NCI-H1105 (cell line): ENCODE data around the gene PCGF2.

Source experiments
- DNase-seq: peaks from one replicate; lab custom pipeline; 2025; lab: John Stamatoyannopoulos, UW

The PCGF2 gene

DNA sequence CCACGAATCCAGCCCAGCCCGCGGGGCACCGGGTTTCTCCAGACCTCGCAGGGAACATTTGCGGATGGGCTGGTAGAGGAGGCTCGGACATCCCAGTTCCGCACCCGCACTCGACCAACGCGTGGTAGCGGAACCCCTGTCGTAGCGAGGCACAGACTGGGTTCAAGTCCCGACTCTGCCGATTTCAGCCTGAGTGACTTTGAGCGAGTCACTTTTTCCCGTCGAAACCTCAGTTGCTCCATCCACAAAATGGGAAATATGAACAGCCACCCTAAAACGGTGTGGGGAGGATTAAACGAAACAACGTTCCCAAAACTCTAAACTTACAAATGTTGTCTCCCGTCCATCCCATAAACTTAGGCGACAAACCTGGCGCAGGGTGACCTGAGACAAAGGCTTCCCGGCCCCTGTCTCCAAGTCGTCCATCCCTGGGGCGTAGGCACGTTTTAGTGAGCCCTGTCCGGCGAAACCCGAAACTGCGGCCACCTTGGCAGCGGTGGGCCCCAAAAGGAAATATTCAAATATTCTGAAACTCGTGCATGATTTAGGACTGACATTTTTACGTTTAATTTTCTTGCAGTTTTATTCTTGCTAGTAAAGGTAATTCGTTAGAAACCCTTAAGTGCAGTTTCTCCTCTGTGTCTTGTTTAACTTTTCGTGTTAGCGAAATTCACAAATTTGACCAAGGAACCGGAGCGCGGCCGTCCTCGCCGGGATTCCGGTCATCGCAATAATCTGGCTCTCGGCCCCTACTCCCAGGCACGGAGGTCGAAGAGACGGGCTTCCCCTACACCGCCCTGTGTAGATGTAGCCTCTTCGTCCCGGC lies 45.0 kb downstream of the PCGF2 start:
- DNase-seq: no peak

DNA sequence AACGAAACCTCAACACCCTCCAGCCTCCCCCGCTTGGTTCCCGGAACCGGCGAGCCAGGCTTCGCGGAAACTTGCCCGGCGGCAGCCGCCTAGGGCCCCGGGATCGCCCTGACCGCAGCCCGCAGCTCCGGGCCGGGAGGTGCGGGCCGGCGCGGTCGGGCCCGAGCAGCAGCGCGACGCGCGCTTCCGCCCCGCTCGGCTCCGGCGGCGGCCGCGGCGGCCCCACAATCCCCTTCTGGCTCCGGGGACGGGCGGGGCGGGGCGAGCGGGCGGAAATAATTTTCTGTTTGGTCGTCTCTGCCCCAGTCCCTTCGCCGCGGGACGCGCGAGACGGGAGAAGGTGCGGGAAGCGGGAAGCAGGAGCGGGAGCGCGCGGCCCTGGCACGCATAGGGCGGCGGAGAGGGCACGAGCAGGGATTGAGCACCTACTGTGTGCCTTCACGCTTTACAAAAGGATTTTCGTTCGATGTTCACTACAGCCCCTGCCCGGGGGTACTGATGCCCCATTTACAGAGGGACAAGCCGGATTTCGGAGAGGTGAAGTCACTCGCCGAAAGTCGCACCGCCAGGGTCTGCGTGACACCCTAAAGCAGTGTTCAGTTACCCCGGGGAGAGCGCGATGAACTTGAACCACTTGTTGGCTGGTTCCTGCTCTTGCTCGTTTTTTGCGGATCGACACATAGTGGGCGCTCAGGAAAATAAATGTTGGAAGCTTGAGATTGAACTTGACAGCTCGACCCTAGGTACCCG lies 45.8 kb downstream of the PCGF2 start:
- peak; percentile 66 for DNase-seq

DNA sequence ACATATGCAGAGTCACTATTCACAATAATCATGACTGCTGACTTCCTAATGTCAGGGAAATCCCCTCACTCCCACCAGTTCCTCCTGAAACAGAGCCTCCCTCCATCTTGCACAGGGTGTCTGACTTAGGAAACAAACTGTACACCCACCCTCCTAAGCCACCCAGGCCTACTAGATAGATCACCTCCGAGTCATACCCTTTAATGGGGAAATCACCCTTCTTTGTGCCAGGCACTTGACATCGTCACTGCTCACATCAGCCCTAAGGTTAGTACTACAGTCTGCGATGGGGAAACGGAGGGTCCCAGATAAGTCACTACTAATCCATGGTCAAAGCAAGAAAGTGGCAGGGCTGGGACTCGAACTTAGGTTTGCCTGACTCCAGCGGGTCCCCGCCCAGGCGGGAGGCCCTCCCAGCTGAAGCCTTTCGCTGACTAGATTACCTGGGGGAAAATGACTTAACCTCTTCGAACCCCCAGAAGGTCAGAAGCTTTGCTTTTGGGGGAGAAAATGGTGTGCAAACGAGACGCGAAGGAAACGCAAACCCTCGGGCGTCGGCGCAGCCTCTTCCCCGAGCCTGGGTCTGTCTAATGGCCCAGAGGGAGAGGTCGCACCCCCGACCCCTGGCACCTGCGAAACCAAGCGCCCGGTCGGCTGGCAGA lies 46.5 kb downstream of the PCGF2 start:
- no peak for DNase-seq

DNA sequence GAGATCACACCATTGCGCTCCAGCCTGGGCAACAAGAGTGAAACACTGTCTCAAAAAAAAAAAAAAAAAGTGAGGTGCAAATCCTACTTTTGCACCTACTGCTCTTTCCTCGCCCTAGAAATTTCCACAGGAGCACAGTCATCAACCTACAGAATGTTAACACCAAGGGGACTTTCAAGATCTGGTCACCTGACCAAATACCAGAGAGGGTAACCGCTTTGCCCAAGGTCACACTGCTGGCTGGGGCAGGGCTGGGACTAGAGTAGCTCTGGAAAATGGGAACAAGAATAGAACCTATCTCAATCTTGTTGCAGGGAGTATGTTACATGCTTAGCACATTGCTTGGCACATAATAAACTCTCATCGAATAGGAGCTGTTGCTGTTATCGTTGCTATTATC lies 49.4 kb downstream of the PCGF2 start:
- DNase-seq: no peak

DNA sequence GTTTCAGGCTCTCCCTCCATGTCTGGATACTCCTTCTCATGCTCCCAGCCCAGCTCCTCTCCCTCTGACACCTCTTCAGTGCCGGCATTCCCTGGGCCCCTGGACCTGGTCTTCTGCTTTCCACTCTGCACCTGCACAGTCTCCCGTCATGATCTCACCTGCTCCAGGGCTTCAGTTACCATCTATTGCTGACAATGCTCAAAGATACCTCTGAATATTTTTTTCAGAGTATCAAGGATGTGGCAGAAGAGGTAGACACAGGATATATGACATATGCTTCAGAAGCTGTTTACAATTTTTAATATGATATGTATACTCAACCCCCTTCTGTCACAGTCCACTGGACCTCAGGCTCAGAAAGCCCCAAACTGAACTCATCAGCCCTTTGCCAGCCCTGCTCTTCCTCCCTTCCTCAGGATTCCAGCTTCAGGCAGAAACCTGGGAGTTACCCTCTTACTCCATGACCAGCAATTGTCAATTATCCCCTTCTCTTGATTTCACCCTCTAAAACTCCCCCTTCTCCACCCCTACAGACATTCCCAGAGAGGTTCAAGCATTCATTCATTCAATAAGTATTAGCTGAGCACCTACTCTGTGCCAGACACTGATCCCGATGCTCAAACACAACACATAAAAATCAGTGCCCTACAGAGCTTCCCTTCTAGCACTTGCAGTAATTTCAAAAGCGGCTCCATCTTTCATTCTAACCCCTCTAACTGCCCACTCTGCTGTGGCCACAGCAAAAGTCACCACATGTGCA lies 50.9 kb downstream of the PCGF2 start:
- DNase-seq: no peak

DNA sequence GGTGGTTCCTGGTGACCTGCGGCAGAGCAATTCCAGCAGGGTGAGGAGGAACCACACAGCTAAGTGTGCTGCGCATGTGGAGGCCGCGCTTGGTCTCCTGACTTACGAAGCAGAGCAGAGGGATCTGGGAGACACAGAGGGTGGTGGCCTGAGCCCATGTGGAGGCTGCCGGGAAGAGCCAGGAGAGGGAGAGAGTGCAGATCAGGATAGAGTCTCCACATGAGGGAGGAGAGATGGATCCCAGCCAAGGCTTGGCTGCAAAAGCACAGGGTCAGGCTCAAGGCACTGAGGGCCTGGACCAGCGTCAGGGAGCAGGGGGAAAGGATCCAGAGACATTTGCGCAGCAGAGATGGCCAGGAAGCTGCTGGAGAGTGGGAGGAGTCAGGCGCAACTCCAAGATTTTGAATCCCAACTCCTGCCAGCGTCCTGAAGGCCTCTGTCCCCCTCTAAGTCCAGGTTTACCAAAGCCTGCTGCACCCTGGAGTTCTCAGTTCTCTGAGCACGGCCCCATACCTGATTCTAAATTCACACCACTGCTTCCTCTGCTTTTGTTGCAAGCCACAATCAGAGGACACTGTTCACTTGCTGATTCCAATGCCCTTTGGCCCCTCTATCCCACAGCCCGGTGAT lies 54.3 kb downstream of the PCGF2 start:
- no peak for DNase-seq

DNA sequence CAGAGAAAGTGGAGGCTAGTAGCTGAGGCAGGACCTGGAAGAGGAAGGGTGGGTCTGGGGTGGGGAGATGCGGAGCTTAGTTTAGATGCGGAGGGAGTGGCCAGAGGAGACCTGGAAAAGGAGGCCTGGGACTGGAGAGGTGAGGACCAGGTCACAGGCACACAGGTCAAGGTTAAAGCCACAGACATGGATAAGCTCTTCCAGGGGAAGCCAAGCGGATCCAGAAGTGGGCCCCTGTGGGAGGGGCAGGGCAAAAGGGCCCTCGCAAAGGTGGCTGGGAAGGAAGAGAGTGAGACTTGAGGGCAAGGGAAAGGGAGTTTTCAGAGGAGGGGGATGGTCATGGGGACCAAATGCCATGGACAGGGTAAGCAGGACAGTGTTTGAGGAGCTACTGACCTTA lies 57.0 kb downstream of the PCGF2 start:
- no peak for DNase-seq

DNA sequence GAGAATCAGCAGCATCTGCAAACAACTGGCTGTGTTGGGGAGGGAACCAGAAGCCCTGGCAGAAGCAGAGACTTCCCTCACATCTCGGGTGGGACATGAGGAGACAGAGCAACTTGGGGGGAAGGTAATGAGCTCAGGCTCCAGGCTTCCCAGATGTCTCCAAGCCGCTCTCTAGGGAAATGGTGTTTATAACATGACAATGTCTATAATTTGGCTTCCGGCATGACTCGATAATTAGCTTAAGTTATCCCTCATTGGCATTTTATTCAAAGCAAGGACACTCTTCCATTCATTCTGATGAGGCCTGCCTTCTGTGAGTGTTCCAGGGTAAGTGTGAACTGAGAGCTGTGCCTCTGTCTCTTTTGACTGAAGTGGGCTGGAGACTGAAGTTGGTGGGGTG lies 57.8 kb downstream of the PCGF2 start:
- DNase-seq: no peak

DNA sequence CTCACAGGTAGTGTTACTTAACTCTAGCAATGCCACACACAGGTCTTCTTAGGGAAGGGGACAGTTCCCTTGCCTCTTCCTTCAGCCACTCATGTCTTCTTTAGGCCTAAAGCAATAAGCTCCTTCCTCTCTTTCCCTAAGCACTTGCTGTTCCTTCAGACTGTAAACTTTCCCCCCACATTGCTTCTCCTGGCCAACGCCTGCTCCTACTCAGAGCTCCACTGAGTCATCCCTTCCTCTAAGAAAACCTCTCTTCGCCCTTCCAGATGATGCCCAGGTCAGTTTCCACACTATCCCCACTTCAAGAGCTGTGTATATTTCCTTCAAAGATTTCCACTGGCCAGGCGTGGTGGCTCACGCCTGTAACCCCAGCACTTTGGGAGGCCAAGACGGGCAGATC lies 60.9 kb downstream of the PCGF2 start:
- DNase-seq: no peak

DNA sequence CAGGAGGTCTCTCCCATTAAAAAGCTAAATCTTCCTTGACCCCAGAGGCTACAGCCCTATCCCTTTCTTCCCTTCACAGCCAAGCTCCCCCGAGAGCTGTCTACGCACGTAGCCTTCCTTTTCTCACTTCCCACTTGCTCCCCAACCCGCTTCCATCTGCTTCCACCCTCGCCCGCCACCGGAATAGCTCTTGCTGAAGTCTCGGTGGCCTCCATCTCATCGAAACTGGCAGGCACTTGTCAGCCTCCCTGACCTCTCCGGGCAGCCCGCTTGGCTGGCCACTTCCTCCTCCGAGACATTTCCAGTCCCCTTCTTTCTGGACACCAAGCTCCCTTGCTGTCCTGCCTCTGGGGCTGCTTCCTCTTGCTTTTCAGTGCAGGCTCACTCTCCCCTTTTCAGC lies 62.6 kb downstream of the PCGF2 start:
- DNase-seq: no peak
